ENCODE results near the gene CFAP299. TPM values are rescaled to one million over a fixed set of nuclear protein-coding genes. Genes with fewer than 3 reads are reported as not detected.

Gene CFAP299
- total and polyA plus RNA-seq, 2 donors (not counting 1 experiment from before 2014, with no cell fraction given), result not detected

- H3K36me3 ChIP-seq (replicated peaks in 1 of 2; ENCODE audit: control extremely low read depth in 1 of 2, control insufficient read depth in 1 of 2, extremely low read depth in 1 of 2, insufficient read depth in 2 of 2, low read length in 1 of 2), result no peaks in the 10 kb centered on the region
- peaks cover 20 to 41% of the 10 kb centered on the region in 2 donors for H3K4me1 ChIP-seq (ENCODE audit: control insufficient read depth in 2 of 2, insufficient read depth in 2 of 2, low read length in 2 of 2)
- H3K27ac ChIP-seq (ENCODE audit: low read length in 2 of 2), result peak overlapping the region; percentile 49 to 77
- TF ChIP-seq EZH2 (IDR thresholded peaks at IDR 0.05; ENCODE audit: borderline replicate concordance, insufficient read depth, low read depth, low read length, poor library complexity, severe bottlenecking) (no peak), CTCF (IDR thresholded peaks at IDR 0.05) (no peak)
- H3K27me3 ChIP-seq (replicated peaks in 1 of 4; ENCODE audit: control extremely low read depth in 1 of 4, control insufficient read depth in 3 of 4, insufficient read depth in 4 of 4, low read length in 3 of 4), result no peaks in the 10 kb centered on the region
- ChIA-PET CTCF (interaction anchor here (1.0 to 1.2 kb wide), 2 partner anchors 379 to 441 kb away, joined by 3 to 4 read pairs; no protein-coding TSS in a partner anchor), POLR2A (no interaction called here)
- DNase-seq (peak; percentile 78), ATAC-seq (ENCODE audit: low read depth) (peak; percentile 75)
- H3K4me2 ChIP-seq (replicated peaks; ENCODE audit: low read depth, low read length, poor library complexity, severe bottlenecking), result peak overlapping the region; percentile 73
- intact Hi-C loops (cut with micrococcal nuclease), result loop anchor here (10.0 kb wide), 2 partner anchors 246 to 264 kb away; no protein-coding TSS in a partner anchor
- H3K9ac ChIP-seq (ENCODE audit: low read length), result peak overlapping the region; percentile 51
- H2AFZ ChIP-seq (ENCODE audit: insufficient read depth, low read depth, low read length, poor library complexity, severe bottlenecking), result peak overlapping the region; percentile 13
- Mint-ChIP-seq H3K27me3 (no peaks in the 10 kb centered on the region), H3K4me3 (peak overlapping the region; percentile 79), H3K4me1 (peaks cover 39% of the 10 kb centered on the region), H3K27ac (peak overlapping the region; percentile 86), H3K9me3 (ENCODE audit: insufficient read depth) (peaks cover 2% of the 10 kb centered on the region)
- no peaks in the 10 kb centered on the region for H4K20me1 ChIP-seq (ENCODE audit: control insufficient read depth, insufficient read depth, low read length, poor library complexity, severe bottlenecking)
- no peaks in the 10 kb centered on the region for H3K9me3 ChIP-seq (ENCODE audit: control extremely low read depth in 1 of 3, control insufficient read depth in 2 of 3, insufficient read depth in 1 of 3, low read length in 2 of 3)
- 0% methylated on average over 1 of the region's 3 CpGs for WGBS (ENCODE audit: insufficient coverage)
- H3K4me3 ChIP-seq (ENCODE audit: control extremely low read depth in 1 of 5, extremely low read depth in 1 of 5, insufficient read depth in 1 of 5, low read depth in 2 of 5, low read length in 4 of 5), result peak overlapping the region in 3 of 5 experiments; percentile 5 to 42 (median 27)
- H3K79me2 ChIP-seq (ENCODE audit: control insufficient read depth, insufficient read depth, low read length), result no peaks in the 10 kb centered on the region
Observed at GRCh38 chr4:80610845-80611677, 275.5 kb downstream of the CFAP299 start.

GRCh38 chr4:80611678-80611979 is 276.1 kb downstream of the CFAP299 start:
- ChIA-PET CTCF (no interaction called here), POLR2A (no interaction called here)
- Histone ChIP-seq H3K4me1 (ENCODE audit: control insufficient read depth in 2 of 2, insufficient read depth in 2 of 2, low read length in 2 of 2) (peaks cover 20 to 41% of the 10 kb centered on the region in 2 donors), H3K27me3 (replicated peaks in 1 of 4; ENCODE audit: control extremely low read depth in 1 of 4, control insufficient read depth in 3 of 4, insufficient read depth in 4 of 4, low read length in 3 of 4) (no peaks in the 10 kb centered on the region), H3K4me2 (replicated peaks; ENCODE audit: low read depth, low read length, poor library complexity, severe bottlenecking) (peak overlapping the region; percentile 73), H3K79me2 (ENCODE audit: control insufficient read depth, insufficient read depth, low read length) (no peaks in the 10 kb centered on the region), H3K4me3 (ENCODE audit: control extremely low read depth in 1 of 5, extremely low read depth in 1 of 5, insufficient read depth in 1 of 5, low read depth in 2 of 5, low read length in 4 of 5) (peak overlapping the region in 1 of 5 experiments; percentile 42), H2AFZ (ENCODE audit: insufficient read depth, low read depth, low read length, poor library complexity, severe bottlenecking) (peak overlapping the region; percentile 13), H3K36me3 (replicated peaks in 1 of 2; ENCODE audit: control extremely low read depth in 1 of 2, control insufficient read depth in 1 of 2, extremely low read depth in 1 of 2, insufficient read depth in 2 of 2, low read length in 1 of 2) (no peaks in the 10 kb centered on the region), H3K9me3 (ENCODE audit: control extremely low read depth in 1 of 3, control insufficient read depth in 2 of 3, insufficient read depth in 1 of 3, low read length in 2 of 3) (no peaks in the 10 kb centered on the region), H4K20me1 (ENCODE audit: control insufficient read depth, insufficient read depth, low read length, poor library complexity, severe bottlenecking) (no peaks in the 10 kb centered on the region), H3K27ac (ENCODE audit: low read length in 2 of 2) (peak overlapping the region; percentile 49 to 77), H3K9ac (ENCODE audit: low read length) (peak overlapping the region; percentile 51)
- DNase-seq (no peak), ATAC-seq (ENCODE audit: low read depth) (peak; percentile 9)
- TF ChIP-seq EZH2 (IDR thresholded peaks at IDR 0.05; ENCODE audit: borderline replicate concordance, insufficient read depth, low read depth, low read length, poor library complexity, severe bottlenecking), result no peak
- no peak for TF ChIP-seq CTCF (IDR thresholded peaks at IDR 0.05)
- H3K9me3 Mint-ChIP-seq (ENCODE audit: insufficient read depth), result peaks cover 2% of the 10 kb centered on the region
- peak overlapping the region; percentile 79 for H3K4me3 Mint-ChIP-seq
- peaks cover 39% of the 10 kb centered on the region for H3K4me1 Mint-ChIP-seq
- intact Hi-C loops (cut with micrococcal nuclease), result loop anchor here (10.0 kb wide), 2 partner anchors 247 to 263 kb away; no protein-coding TSS in a partner anchor
- H3K27ac Mint-ChIP-seq, result peak overlapping the region; percentile 86
- no CpG with 5 or more reads among the region's 2 CpGs for WGBS (ENCODE audit: insufficient coverage)
- no peaks in the 10 kb centered on the region for H3K27me3 Mint-ChIP-seq
